ENCODE measurements around the gene ACTL7A.
"Not testable (repeated sequence)": the region's sequence is repeated elsewhere in the genome, so short reads cannot be mapped to it uniquely, and the experiment has no call there.

ACTL7A gene

GRCh38 chr9:108876425-108876824 is 14.4 kb downstream of the ACTL7A start:
- in situ Hi-C loops (cut with HindIII; ENCODE audit: low sequenced_read_pairs), result no loop called here

GRCh38 chr9:108877524-108877923 is 15.5 kb downstream of the ACTL7A start:
- in situ Hi-C loops (cut with HindIII; ENCODE audit: low sequenced_read_pairs), result no loop called here

- in situ Hi-C loops (cut with HindIII; ENCODE audit: low sequenced_read_pairs), result no loop called here
These were observed 18.8 kb downstream of the ACTL7A start for GRCh38 chr9:108880738-108881316.

GRCh38 chr9:108882052-108882888 is 20.2 kb downstream of the ACTL7A start:
- in situ Hi-C loops (cut with HindIII; ENCODE audit: low sequenced_read_pairs), result no loop called here

- in situ Hi-C loops (cut with HindIII; ENCODE audit: low sequenced_read_pairs), result no loop called here
These were observed 21.0 kb downstream of the ACTL7A start for GRCh38 chr9:108883085-108883484.

- in situ Hi-C loops (cut with HindIII; ENCODE audit: low sequenced_read_pairs), result no loop called here
These were observed 22.6 kb downstream of the ACTL7A start for GRCh38 chr9:108884701-108885100.

GRCh38 chr9:108885643-108886348 is 23.7 kb downstream of the ACTL7A start:
- in situ Hi-C loops (cut with HindIII; ENCODE audit: low sequenced_read_pairs), result no loop called here

- in situ Hi-C loops (cut with HindIII; ENCODE audit: low sequenced_read_pairs), result not testable (repeated sequence)
These were observed 24.7 kb downstream of the ACTL7A start for GRCh38 chr9:108886594-108887271.

- in situ Hi-C loops (cut with HindIII; ENCODE audit: low sequenced_read_pairs), result no loop called here
These were observed 27.6 kb downstream of the ACTL7A start for GRCh38 chr9:108889649-108890067.

- in situ Hi-C loops (cut with HindIII; ENCODE audit: low sequenced_read_pairs), result no loop called here
These were observed 32.3 kb downstream of the ACTL7A start for GRCh38 chr9:108894225-108894997.

- in situ Hi-C loops (cut with HindIII; ENCODE audit: low sequenced_read_pairs), result no loop called here
These were observed 35.4 kb downstream of the ACTL7A start for GRCh38 chr9:108897324-108898096.

GRCh38 chr9:108899023-108899695 is 37.1 kb downstream of the ACTL7A start:
- in situ Hi-C loops (cut with HindIII; ENCODE audit: low sequenced_read_pairs), result not testable (repeated sequence)

- in situ Hi-C loops (cut with HindIII; ENCODE audit: low sequenced_read_pairs), result loop anchor here (10.0 kb wide), 1 partner anchor 55 kb away; no protein-coding TSS in a partner anchor
These were observed 38.1 kb downstream of the ACTL7A start for GRCh38 chr9:108900176-108900575.

GRCh38 chr9:108903420-108904103 is 41.5 kb downstream of the ACTL7A start:
- in situ Hi-C loops (cut with HindIII; ENCODE audit: low sequenced_read_pairs), result loop anchor here (10.0 kb wide), 1 partner anchor 51 kb away; no protein-coding TSS in a partner anchor

GRCh38 chr9:108904161-108904560 is 42.1 kb downstream of the ACTL7A start:
- in situ Hi-C loops (cut with HindIII; ENCODE audit: low sequenced_read_pairs), result loop anchor here (10.0 kb wide), 1 partner anchor 51 kb away; no protein-coding TSS in a partner anchor

- in situ Hi-C loops (cut with HindIII; ENCODE audit: low sequenced_read_pairs), result loop anchor here (10.0 kb wide), 1 partner anchor 49 kb away; no protein-coding TSS in a partner anchor
These were observed 43.4 kb downstream of the ACTL7A start for GRCh38 chr9:108905494-108905893.

- in situ Hi-C loops (cut with HindIII; ENCODE audit: low sequenced_read_pairs), result no loop called here
These were observed 48.3 kb downstream of the ACTL7A start for GRCh38 chr9:108910402-108910801.

- in situ Hi-C loops (cut with HindIII; ENCODE audit: low sequenced_read_pairs), result no loop called here
These were observed 48.8 kb downstream of the ACTL7A start for GRCh38 chr9:108910914-108911313.
